GOT3 (cell line): ENCODE data around the gene FGD4.
"Not testable (repeated sequence)": the region's sequence is repeated elsewhere in the genome, so short reads cannot be mapped to it uniquely, and the experiment has no call there.

Source experiments
- DNase-seq: peaks from one replicate; lab custom pipeline; 2025; ENCODE audit warnings: mixed read lengths; lab: John Stamatoyannopoulos, UW

The FGD4 gene

GRCh38 chr12:32561931-32562341 is 162.6 kb downstream of the FGD4 start:
- DNase-seq: no peak

- DNase-seq: not testable (repeated sequence)
These were observed 163.1 kb downstream of the FGD4 start for GRCh38 chr12:32562413-32562812.

- DNase-seq: no peak
These were observed 167.4 kb downstream of the FGD4 start for GRCh38 chr12:32566663-32567295.

GRCh38 chr12:32567296-32567674 is 167.9 kb downstream of the FGD4 start:
- no peak for DNase-seq

GRCh38 chr12:32568228-32568627 is 168.9 kb downstream of the FGD4 start:
- no peak for DNase-seq

- no peak for DNase-seq
These were observed 169.9 kb downstream of the FGD4 start for GRCh38 chr12:32569259-32569658.

GRCh38 chr12:32574585-32574984 is 175.2 kb downstream of the FGD4 start:
- DNase-seq: no peak

GRCh38 chr12:32577328-32577727 is 178.0 kb downstream of the FGD4 start:
- DNase-seq: no peak

- no peak for DNase-seq
These were observed 184.2 kb downstream of the FGD4 start for GRCh38 chr12:32583534-32583933.

- DNase-seq: no peak
These were observed 186.3 kb downstream of the FGD4 start for GRCh38 chr12:32585680-32586079.

- DNase-seq: no peak
These were observed 187.0 kb downstream of the FGD4 start for GRCh38 chr12:32586390-32586789.

- DNase-seq: no peak
These were observed 188.5 kb downstream of the FGD4 start for GRCh38 chr12:32587581-32588495.

- no peak for DNase-seq
These were observed 189.2 kb downstream of the FGD4 start for GRCh38 chr12:32588604-32589003.

GRCh38 chr12:32589165-32589865 is 190.0 kb downstream of the FGD4 start:
- no peak for DNase-seq

GRCh38 chr12:32595251-32595650 is 195.9 kb downstream of the FGD4 start:
- no peak for DNase-seq

GRCh38 chr12:32596030-32596429 is 196.7 kb downstream of the FGD4 start:
- no peak for DNase-seq

- DNase-seq: no peak
These were observed 199.3 kb downstream of the FGD4 start for GRCh38 chr12:32598688-32599087.

GRCh38 chr12:32600681-32601080 is 201.3 kb downstream of the FGD4 start:
- DNase-seq: no peak

- DNase-seq: no peak
These were observed 203.7 kb downstream of the FGD4 start for GRCh38 chr12:32603071-32603470.

- no peak for DNase-seq
These were observed 204.5 kb downstream of the FGD4 start for GRCh38 chr12:32603858-32604257.

GRCh38 chr12:32604565-32604964 is 205.2 kb downstream of the FGD4 start:
- DNase-seq: no peak

- DNase-seq: no peak
These were observed 206.2 kb downstream of the FGD4 start for GRCh38 chr12:32605326-32606095.
